NB4 (cell line): ENCODE data around the gene MRPS15.

Source experiments
- POLR2A ChIP-seq: IDR thresholded peaks from 2 replicates; pipeline ENCODE4 v1.6.1; 2011; ENCODE audit warnings: mild to moderate bottlenecking; ENCODE audit not compliant: insufficient read length; ENCODE audit errors: extremely low read depth
- TF ChIP-seq, protein P1 (sequence below): IDR thresholded peaks from one replicate; pipeline ENCODE4 v1.5.1; 2012; ENCODE audit warnings: low read depth, low read length

DNA sequence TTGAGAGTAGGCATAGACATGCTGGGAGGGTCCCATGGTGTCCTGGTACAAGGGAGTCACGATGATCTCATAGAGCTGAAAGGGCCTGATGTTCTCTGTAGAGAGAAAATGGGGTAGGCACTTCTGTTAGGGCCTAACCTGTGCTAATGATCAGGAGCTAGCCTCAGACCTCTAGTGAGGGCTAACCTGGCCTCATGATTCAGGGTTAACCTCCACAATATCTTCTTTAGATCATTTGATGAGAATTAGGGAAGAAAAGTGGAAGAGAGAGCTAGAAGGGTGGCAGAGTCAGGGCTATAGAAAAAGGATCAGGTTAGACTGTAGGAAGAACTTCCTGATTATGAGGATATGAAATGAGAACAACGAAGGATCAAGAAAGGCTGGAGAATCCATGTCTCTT, 5.0 kb upstream of the MRPS15 start:
- no peak for TF ChIP-seq POLR2A
- TF ChIP-seq, protein P1, sequence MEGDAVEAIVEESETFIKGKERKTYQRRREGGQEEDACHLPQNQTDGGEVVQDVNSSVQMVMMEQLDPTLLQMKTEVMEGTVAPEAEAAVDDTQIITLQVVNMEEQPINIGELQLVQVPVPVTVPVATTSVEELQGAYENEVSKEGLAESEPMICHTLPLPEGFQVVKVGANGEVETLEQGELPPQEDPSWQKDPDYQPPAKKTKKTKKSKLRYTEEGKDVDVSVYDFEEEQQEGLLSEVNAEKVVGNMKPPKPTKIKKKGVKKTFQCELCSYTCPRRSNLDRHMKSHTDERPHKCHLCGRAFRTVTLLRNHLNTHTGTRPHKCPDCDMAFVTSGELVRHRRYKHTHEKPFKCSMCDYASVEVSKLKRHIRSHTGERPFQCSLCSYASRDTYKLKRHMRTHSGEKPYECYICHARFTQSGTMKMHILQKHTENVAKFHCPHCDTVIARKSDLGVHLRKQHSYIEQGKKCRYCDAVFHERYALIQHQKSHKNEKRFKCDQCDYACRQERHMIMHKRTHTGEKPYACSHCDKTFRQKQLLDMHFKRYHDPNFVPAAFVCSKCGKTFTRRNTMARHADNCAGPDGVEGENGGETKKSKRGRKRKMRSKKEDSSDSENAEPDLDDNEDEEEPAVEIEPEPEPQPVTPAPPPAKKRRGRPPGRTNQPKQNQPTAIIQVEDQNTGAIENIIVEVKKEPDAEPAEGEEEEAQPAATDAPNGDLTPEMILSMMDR: no peak
